GM18505 (cell line): ENCODE data around the gene ABI2.
"Not testable (repeated sequence)": the region's sequence is repeated elsewhere in the genome, so short reads cannot be mapped to it uniquely, and the experiment has no call there.

Experiments used
- ATAC-seq: cut with Tn5 transposase; IDR thresholded peaks from one replicate; pipeline ENCODE4 v1.9.1; 2021; ENCODE audit not compliant: unreplicated experiment
- POLR2A ChIP-seq: IDR thresholded peaks from 4 replicates; pipeline ENCODE4 v1.6.1; 2011; ENCODE audit warnings: borderline replicate concordance; ENCODE audit not compliant: insufficient read depth, insufficient read length; ENCODE audit errors: extremely low read depth

The ABI2 gene

DNA sequence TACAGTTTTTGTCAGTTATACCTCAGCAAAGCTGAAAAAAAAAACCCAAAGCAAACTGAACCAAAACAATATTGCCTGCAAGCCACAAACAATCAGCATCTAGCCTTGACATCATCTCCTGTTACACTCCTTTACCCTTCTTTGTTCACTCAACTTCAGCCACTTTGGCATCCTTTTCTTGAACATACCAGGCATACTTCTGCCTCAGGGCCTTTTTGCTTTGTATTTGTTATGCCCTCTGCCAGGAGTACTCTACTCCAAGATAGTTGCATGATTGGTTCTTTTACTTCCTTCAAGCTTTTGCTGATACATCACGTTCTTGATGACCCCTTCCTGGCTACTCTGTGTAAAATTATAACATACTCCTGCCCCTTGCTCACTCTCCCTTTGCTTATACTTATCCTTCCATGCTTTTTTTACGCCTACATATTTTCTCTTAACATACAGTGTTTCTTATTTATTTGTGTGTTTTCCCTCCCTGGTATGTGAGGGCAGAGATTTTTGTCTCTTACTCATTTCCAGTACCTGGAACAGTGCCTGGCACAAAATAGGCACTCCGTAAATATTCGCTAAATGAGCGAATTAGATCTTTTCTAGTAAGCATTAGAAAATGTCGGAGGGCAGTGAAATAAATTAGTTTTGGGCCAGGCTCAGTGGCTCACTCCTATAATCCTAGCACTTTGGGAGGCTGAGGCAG, 12.7 kb downstream of the ABI2 start:
- ATAC-seq, result no peak
- TF ChIP-seq POLR2A, result no peak

- TF ChIP-seq POLR2A, result no peak
Observed at GRCh38 chr2:203341741-203342310, 13.6 kb downstream of the ABI2 start.

GRCh38 chr2:203342374-203342773, 14.2 kb downstream of the ABI2 start:
- ATAC-seq, result not testable (repeated sequence)

More at GRCh38 chr2:203341741-203342310, 13.6 kb downstream of the ABI2 start:
- ATAC-seq, result no peak

GRCh38 chr2:203344667-203345066, 16.5 kb downstream of the ABI2 start:
- no peak for ATAC-seq

GRCh38 chr2:203346612-203347011, 18.4 kb downstream of the ABI2 start:
- TF ChIP-seq POLR2A, result no peak
- ATAC-seq, result no peak

More at GRCh38 chr2:203344667-203345066, 16.5 kb downstream of the ABI2 start:
- no peak for TF ChIP-seq POLR2A

DNA sequence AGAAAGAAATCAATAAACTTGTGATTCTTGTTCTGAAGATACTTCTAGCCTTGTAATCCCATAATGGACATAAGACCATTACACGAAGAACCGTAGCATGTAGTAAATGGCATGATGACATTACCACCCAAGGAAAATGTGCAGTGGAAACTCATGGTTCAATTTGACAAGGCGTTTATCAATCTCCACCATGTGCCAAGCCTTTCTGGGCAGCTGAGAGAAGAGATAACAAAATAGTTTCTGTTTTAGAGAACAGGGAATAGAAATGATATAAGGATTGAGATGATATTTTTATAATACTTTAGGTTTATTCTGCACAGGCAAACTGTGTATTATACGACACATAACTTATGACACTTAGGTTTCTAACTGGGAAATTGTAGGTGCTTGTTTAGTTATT, 19.2 kb downstream of the ABI2 start:
- no peak for TF ChIP-seq POLR2A

DNA sequence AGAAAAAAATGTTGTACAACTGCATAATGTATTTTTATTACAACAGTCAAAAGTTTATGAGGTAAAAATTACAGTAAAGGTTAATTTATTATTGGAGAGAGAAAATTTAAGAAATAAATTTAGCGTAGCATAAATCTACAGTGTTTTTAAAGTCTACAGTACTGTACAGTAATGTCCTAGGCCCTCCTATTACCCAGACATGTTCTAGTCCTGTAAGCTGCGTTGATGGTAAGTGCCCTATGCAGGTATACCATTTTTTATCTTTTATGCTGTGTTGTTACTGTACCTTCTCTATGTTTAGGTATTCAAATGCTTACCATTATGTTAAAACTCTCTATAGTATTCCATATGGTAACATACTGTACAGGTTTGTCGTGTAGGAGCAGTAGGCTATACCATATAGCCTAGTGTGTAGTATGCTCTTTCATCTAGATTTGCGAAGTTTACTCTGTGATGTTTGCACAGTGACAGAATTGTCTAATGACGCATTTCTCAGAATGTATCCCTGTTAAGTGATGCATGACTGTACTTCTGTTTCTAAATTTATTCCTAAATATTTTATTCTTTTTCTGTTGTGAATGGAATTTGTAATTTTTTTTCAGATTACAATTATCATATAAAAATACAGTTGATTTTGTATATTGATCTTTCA, 24.5 kb downstream of the ABI2 start:
- no peak for TF ChIP-seq POLR2A
- ATAC-seq, result no peak

More for the DNA sequence above, 19.2 kb downstream of the ABI2 start:
- ATAC-seq, result no peak

DNA sequence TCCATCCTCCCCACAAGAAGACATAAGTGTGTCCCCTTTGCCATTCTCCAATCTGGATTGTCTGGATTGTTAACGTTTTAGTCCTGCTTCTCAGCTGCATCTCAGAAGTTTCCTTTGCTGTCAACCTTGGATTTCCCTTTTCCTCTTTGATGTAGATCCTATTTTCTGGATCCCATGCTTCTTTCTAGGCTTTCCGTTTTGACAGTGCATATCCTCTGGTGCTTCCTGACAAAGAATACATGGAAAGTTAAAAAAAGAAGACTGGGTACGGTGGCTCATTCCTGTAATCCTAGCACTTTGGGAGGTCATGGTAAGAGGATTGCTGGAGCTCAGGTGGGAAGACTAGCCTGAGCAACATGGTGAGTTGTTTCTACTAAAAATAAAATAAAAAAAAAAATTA, 26.8 kb downstream of the ABI2 start:
- ATAC-seq, result no peak
- no peak for TF ChIP-seq POLR2A

DNA sequence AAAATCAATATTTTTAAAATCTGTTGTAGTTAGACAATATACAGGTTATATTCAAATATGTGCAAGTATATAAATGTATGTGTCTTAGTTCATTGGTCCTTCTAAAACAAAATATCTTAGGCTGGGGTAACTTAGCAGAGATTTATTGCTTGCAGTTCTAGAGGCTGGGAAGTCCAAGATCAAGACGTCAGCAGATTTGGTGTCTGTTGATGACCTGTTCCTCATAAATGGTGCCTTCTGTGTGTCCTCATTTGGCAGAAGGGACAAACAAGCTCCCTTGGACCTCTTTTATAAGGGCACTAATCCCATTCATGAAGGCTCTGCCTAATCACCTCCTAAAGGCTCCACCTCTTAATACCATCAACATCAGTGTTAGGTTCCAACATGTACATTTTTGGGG, 31.3 kb downstream of the ABI2 start:
- no peak for TF ChIP-seq POLR2A

GRCh38 chr2:203360833-203361430, 32.7 kb downstream of the ABI2 start:
- no peak for ATAC-seq
- TF ChIP-seq POLR2A, result no peak

More for the DNA sequence above, 31.3 kb downstream of the ABI2 start:
- no peak for ATAC-seq

DNA sequence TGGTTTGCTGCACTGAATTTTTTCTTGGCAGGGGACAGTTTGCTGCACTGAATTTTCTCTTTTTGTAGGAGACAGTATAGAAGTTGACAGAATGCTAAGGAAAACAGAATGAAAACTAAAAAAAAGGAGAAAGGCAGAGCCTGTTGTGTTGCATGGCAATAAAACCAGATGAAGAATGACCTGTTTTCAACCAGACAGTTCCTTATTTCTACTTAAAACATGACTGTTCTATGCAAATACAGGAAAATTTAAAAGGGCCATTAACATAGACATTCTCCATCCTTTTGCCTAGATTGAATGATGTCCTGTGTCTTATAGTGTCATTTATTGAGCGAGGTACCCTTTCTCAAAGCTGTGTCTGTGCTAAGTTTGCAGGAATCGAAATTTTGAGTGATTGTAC, 33.3 kb downstream of the ABI2 start:
- no peak for ATAC-seq
- no peak for TF ChIP-seq POLR2A

DNA sequence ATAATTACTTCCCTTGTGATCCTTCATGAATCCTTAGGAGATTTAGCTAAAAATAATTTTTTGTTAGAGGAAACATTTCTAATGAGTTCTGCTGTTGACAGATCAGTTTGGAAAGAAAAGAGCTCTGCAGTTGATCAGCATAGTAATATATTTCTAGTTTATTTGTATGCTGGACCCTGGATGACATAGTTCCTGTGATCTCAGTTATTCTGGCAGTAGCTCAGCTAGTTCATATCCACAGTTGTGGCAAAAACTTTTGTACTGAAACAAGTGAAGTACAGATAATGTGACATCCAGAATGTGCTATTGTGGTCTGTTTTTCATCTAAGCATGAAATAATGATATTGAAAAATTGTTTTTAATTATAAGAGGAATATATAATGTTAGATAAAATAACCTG, 33.7 kb downstream of the ABI2 start:
- ATAC-seq, result no peak
- no peak for TF ChIP-seq POLR2A

GRCh38 chr2:203366639-203367466, 38.7 kb downstream of the ABI2 start:
- no peak for ATAC-seq
- no peak for TF ChIP-seq POLR2A

DNA sequence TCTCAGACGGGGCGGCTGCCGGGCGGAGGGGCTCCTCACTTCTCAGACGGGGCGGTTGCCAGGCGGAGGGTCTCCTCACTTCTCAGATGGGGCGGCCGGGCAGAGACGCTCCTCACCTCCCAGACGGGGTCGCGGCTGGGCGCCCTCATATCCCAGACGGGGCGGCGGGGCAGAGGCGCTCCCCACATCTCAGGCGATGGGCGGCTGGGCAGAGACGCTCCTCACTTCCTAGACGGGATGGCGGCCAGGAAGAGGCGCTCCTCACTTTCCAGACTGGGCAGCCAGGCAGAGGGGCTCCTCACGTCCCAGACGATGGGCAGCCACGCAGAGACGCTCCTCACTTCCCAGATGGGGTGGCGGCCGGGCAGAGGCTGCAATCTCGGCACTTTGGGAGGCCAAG, 44.5 kb downstream of the ABI2 start:
- not testable (repeated sequence) for ATAC-seq
